Tibial nerve (tissue), 4 donors: ENCODE data around the gene PRKAG1. TPM values are rescaled to one million over a fixed set of nuclear protein-coding genes. Genes with fewer than 3 reads are reported as not detected.

Source experiments
- DNase-seq, 2 donors: peaks; one replicate each; pipeline ENCODE4 v3.0.0-alpha.2; 2019; ENCODE audit warnings: low spot score in 2 of 2
- H3K27ac ChIP-seq, 4 donors: fragments of 200-600 bp; sonication (generic) in 3 of 4; one replicate each; pipeline ENCODE4 v1.5.1; 2017 to 2019; ENCODE audit warnings: mild to moderate bottlenecking in 1 of 4
- H3K27me3 ChIP-seq, 2 donors: fragments of 200-600 bp; sonication (generic) in 1 of 2; one replicate each; pipeline versions ENCODE4 v1.5.1 to v1.6.0; 2017 to 2019
- H3K36me3 ChIP-seq, 3 donors: fragments of 200-600 bp; sonication (generic); one replicate each; pipeline ENCODE4 v1.5.1; 2018 to 2019
- H3K4me1 ChIP-seq, 4 donors: fragments of 200-600 bp; sonication (generic) in 3 of 4; one replicate each; pipeline ENCODE4 v1.5.1; 2017 to 2019
- H3K4me3 ChIP-seq, 4 donors: fragments of 200-600 bp; sonication (generic) in 3 of 4; one replicate each; pipeline ENCODE4 v1.5.1; 2017 to 2019; ENCODE audit warnings: mild to moderate bottlenecking in 1 of 4, moderate library complexity in 1 of 4
- H3K9me3 ChIP-seq, 4 donors: fragments of 200-600 bp; sonication (generic) in 3 of 4; one replicate each; pipeline ENCODE4 v1.5.1; 2017 to 2019
- EP300 ChIP-seq, 2 donors: sonication (generic); formaldehyde crosslinking; IDR thresholded peaks; one replicate each; pipeline ENCODE4 v1.6.1; 2017; ENCODE audit warnings: antibody characterized with exemption in 2 of 2, mild to moderate bottlenecking in 1 of 2
- POLR2A ChIP-seq, 2 donors: fragments of 450-650 bp; IDR thresholded peaks; one replicate each; pipeline ENCODE4 v1.6.1; 2017; ENCODE audit warnings: antibody characterized with exemption in 2 of 2, mild to moderate bottlenecking in 2 of 2, moderate library complexity in 2 of 2
- WGBS, 2 donors: methylation state at CpG; one replicate each; pipeline ENCODE4 v1.1.5; 2018; 5-methylcytosine and 5-hydroxymethylcytosine counted together
- total RNA-seq, 4 donors: library from RNA; depleted of rRNA; stranded (reverse); fragments of >200 nt; gene quantifications; one replicate each; pipeline ENCODE4 v1.1.0, GENCODE V29; 2016
- TF ChIP-seq, protein P1 (sequence below), 5 experiments: fragments of 200-600 bp in 3 of 5; fragments of 450-650 bp in 2 of 5; sonication (generic) in 3 of 5; IDR thresholded peaks; one replicate each; pipeline ENCODE4 v1.5.1; 2016 to 2019; ENCODE audit warnings: antibody characterized with exemption in 5 of 5, mild to moderate bottlenecking in 3 of 5, moderate library complexity in 2 of 5

PRKAG1 gene
- total RNA-seq, 4 donors from 2014 or later: 40.6 to 60.7 (median 46.1) TPM

GRCh38 chr12:49052451-49053208, 34.1 kb upstream of the PRKAG1 start:
- Histone ChIP-seq H3K36me3 (peaks cover 6 to 72% (median 57%) of the 10 kb centered on the region in 3 donors), H3K4me1 (peaks cover 0 to 28% (median 26%) of the 10 kb centered on the region in 4 donors), H3K4me3 (no peak overlapping the region), H3K9me3 (no peaks in the 10 kb centered on the region), H3K27ac (no peak overlapping the region), H3K27me3 (no peaks in the 10 kb centered on the region)
- 76 to 80% methylated on average over 15 to 16 of the region's 16 CpGs for WGBS, 2 donors
- TF ChIP-seq POLR2A (IDR thresholded peaks at IDR 0.05): no peak
- no peak for TF ChIP-seq EP300 (IDR thresholded peaks at IDR 0.05)
- TF ChIP-seq, protein P1, sequence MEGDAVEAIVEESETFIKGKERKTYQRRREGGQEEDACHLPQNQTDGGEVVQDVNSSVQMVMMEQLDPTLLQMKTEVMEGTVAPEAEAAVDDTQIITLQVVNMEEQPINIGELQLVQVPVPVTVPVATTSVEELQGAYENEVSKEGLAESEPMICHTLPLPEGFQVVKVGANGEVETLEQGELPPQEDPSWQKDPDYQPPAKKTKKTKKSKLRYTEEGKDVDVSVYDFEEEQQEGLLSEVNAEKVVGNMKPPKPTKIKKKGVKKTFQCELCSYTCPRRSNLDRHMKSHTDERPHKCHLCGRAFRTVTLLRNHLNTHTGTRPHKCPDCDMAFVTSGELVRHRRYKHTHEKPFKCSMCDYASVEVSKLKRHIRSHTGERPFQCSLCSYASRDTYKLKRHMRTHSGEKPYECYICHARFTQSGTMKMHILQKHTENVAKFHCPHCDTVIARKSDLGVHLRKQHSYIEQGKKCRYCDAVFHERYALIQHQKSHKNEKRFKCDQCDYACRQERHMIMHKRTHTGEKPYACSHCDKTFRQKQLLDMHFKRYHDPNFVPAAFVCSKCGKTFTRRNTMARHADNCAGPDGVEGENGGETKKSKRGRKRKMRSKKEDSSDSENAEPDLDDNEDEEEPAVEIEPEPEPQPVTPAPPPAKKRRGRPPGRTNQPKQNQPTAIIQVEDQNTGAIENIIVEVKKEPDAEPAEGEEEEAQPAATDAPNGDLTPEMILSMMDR (IDR thresholded peaks at IDR 0.05): no peak
- DNase-seq: no peak

DNA sequence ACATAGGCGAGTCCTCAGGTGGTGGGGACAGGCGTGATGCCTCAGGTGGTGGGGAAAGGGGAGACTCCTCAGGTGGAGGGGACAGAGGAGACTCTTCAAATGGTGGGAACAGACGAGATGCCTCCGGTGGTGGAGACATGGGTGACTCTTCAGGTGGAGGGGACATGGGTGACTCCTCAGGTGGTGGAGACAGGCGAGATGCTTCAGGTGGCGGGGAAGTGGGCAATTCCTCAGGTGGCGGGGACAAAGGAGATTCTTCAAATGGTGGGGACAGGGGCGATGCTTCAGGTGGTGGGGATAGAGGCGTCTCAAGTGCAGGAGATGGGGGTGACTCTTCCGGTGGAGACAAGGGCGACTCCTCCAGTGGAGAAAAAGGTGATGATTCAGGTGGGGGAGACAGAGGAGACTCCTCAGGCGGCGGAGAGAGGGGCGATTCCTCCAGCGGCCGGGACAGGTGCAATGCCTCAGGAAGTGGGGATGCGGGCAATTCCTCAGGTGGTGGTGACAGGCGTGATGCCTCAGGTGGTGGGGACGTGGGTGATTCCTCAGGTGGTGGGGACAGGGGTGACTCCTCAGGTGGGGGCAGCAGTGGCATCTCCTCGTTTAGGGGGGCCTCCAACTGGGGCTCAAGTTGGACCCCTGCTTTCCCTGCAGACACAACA, 33.3 kb upstream of the PRKAG1 start:
- Histone ChIP-seq H3K27ac (no peak overlapping the region), H3K27me3 (no peaks in the 10 kb centered on the region), H3K36me3 (peaks cover 6 to 79% (median 64%) of the 10 kb centered on the region in 3 donors), H3K4me3 (no peak overlapping the region), H3K4me1 (peaks cover 0 to 20% (median 18%) of the 10 kb centered on the region in 4 donors), H3K9me3 (no peaks in the 10 kb centered on the region)
- no peak for DNase-seq
- TF ChIP-seq, protein P1 (IDR thresholded peaks at IDR 0.05): no peak
- TF ChIP-seq POLR2A (IDR thresholded peaks at IDR 0.05) (no peak), EP300 (IDR thresholded peaks at IDR 0.05) (no peak)
- WGBS, 2 donors: 87 to 89% methylated on average over 20 of the region's 20 CpGs

GRCh38 chr12:49051373-49051764, 32.8 kb upstream of the PRKAG1 start:
- DNase-seq: no peak
- H3K4me3 ChIP-seq: no peak overlapping the region
- no peaks in the 10 kb centered on the region for H3K27me3 ChIP-seq
- no peak overlapping the region for H3K27ac ChIP-seq
- no peaks in the 10 kb centered on the region for H3K9me3 ChIP-seq
- peaks cover 0 to 15% (median 13%) of the 10 kb centered on the region in 4 donors for H3K4me1 ChIP-seq
- TF ChIP-seq POLR2A (IDR thresholded peaks at IDR 0.05) (no peak), EP300 (IDR thresholded peaks at IDR 0.05) (no peak)
- TF ChIP-seq, protein P1 (IDR thresholded peaks at IDR 0.05): no peak
- H3K36me3 ChIP-seq: peaks cover 6 to 84% (median 68%) of the 10 kb centered on the region in 3 donors
- 92 to 95% methylated on average over 18 of the region's 18 CpGs for WGBS, 2 donors

GRCh38 chr12:49050507-49051372, 32.2 kb upstream of the PRKAG1 start:
- Histone ChIP-seq H3K4me1 (peaks cover 0 to 9% (median 7%) of the 10 kb centered on the region in 4 donors), H3K27me3 (no peaks in the 10 kb centered on the region), H3K9me3 (no peaks in the 10 kb centered on the region), H3K4me3 (no peak overlapping the region), H3K36me3 (peaks cover 9 to 91% (median 74%) of the 10 kb centered on the region in 3 donors), H3K27ac (no peak overlapping the region)
- WGBS, 2 donors: 93 to 94% methylated on average over 13 of the region's 13 CpGs
- TF ChIP-seq, protein P1 (IDR thresholded peaks at IDR 0.05): no peak
- TF ChIP-seq EP300 (IDR thresholded peaks at IDR 0.05): no peak
- no peak for TF ChIP-seq POLR2A (IDR thresholded peaks at IDR 0.05)
- no peak for DNase-seq
